Cardiac muscle cell (in vitro differentiated cells and primary cell): Measurements from ENCODE around the gene FARS2. TPM values are rescaled to one million over a fixed set of nuclear protein-coding genes. Genes with fewer than 3 reads are reported as not detected.

Source experiments
- DNase-seq, 2 donors: peaks; one replicate each; pipeline versions ENCODE4 v3.0.0 to v3.0.0-alpha.2; 2010 to 2017; ENCODE audit warnings: low read depth in 1 of 2, low spot score in 1 of 2
- H3K27ac ChIP-seq: fragments of 200-600 bp; sonication (generic); 2 replicates; pipeline ENCODE4 v1.5.1; 2016
- H3K27me3 ChIP-seq: fragments of 200-600 bp; sonication (generic); 2 replicates; pipeline ENCODE4 v1.6.0; 2016; ENCODE audit warnings: control low read depth
- H3K36me3 ChIP-seq: fragments of 200-600 bp; sonication (generic); 2 replicates; pipeline ENCODE4 v1.5.1; 2016; ENCODE audit warnings: control low read depth
- H3K4me1 ChIP-seq: fragments of 200-600 bp; sonication (generic); 2 replicates; pipeline ENCODE4 v1.8.1; 2017; ENCODE audit warnings: low read depth, mild to moderate bottlenecking, mixed run types
- H3K4me3 ChIP-seq: fragments of 200-600 bp; sonication (generic); 2 replicates; pipeline ENCODE4 v1.5.1; 2016; ENCODE audit warnings: mild to moderate bottlenecking
- H3K9me3 ChIP-seq: fragments of 200-600 bp; sonication (generic); 2 replicates; pipeline ENCODE4 v1.5.1; 2017; ENCODE audit warnings: low read depth, mild to moderate bottlenecking, control low read depth
- CTCF ChIP-seq: IDR thresholded peaks from 2 replicates; pipeline ENCODE4 v1.5.1; 2012; ENCODE audit warnings: low read depth, mild to moderate bottlenecking, low read length
- polyA plus RNA-seq: library from polyadenylated mRNA; unstranded; fragments of >200 nt; fragmentation: Nextera tagmentation; extraction: Ambion mirVana; gene quantifications from 2 replicates; pipeline ENCODE4 v1.2.1, GENCODE V29; 2016
- total RNA-seq: library from RNA; depleted of rRNA; stranded (reverse); fragments of >200 nt; gene quantifications from 2 replicates; pipeline ENCODE4 v1.2.3, GENCODE V29; 2016

The FARS2 gene
- total and polyA plus RNA-seq, 2 experiments from 2014 or later = 12.4 to 22.5 TPM

- no peak for TF ChIP-seq CTCF
- Histone ChIP-seq H3K9me3 (no peaks in the 10 kb centered on the region), H3K36me3 (no peaks in the 10 kb centered on the region), H3K27me3 (no peaks in the 10 kb centered on the region), H3K27ac (no peak overlapping the region), H3K4me3 (no peak overlapping the region), H3K4me1 (no peaks in the 10 kb centered on the region)
- no peak for DNase-seq
Measured at GRCh38 chr6:5818959-5819358, 557.6 kb downstream of the FARS2 start.

Other genes starting within 250 kb of the FARS2 start
- 6.1 and 7.6 TPM in 2 replicates for gene PPP1R3G, start 176.2 kb upstream of the FARS2 start, total RNA-seq
- gene PPP1R3G, start 176.2 kb upstream of the FARS2 start, polyA plus RNA-seq = 2.6 and 6.3 TPM in 2 replicates
- gene LYRM4, start 563 bp upstream of the FARS2 start, total RNA-seq = 24.2 and 31.8 TPM in 2 replicates
- gene LYRM4, start 563 bp upstream of the FARS2 start, polyA plus RNA-seq = 38.3 and 57.3 TPM in 2 replicates